Measurements from ENCODE around the gene CRIP3.

CRIP3 gene

DNA sequence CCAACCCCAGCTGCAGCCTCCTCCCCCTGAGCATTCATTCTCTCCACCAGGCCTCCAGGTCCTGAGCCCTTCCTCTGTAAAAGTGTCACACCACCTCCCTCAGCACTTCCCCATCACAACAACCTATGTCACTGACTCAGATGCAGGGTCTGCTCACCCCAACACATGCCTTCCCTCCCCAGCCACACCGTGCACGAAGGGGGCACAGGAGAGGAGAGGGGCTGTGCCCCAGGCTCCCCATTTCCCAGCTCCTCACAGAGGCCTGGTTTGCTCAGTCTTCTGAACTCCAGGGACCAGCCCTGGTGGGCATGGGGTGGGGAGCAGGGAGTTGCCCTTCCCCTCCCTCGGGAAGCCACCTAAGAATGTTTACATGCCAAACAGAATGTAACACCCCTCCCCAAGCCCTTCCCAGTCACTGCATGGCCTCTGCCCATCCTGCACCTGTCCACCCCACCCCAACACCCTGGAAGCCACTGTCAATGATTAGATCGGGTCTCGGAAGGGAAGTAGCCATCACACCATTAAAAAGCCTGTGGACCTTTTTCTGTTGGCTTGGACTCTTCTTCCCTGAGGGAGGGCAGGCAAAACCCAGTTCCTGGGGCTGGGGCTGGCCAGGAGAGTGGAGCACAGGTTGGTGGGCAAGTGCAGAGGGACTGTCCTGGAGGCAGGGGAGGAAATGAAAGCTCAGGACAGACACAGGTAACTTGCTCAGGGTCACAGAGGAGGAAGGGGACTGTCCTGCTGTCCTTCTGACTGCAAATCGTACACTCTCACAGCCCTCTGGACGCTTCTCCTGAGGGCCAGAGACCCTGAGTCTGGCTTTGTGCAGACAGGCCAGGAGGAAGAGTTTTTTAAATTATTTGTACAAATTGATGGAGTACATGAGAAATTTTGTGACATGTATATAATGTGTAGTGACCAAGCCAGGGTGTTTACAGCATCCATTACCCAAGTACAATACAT lies 20.6 kb downstream of the CRIP3 start:
- no peak overlapping the region for H3K4me3 ChIP-seq (ENCODE audit: low read length)
- no peak overlapping the region for H3K9ac ChIP-seq (ENCODE audit: low read depth, low read length)
- peaks cover 21% of the 10 kb centered on the region for H3K27me3 ChIP-seq (ENCODE audit: insufficient read depth, low read length)
- no peaks in the 10 kb centered on the region for H3K4me1 ChIP-seq (ENCODE audit: insufficient read depth, low read length)
- no peak overlapping the region for H3K27ac ChIP-seq (ENCODE audit: low read depth, low read length)
- H3K9me3 ChIP-seq (ENCODE audit: insufficient read depth, low read depth, low read length): no peaks in the 10 kb centered on the region
- 82% methylated on average over 7 of the region's 7 CpGs for WGBS
- no peaks in the 10 kb centered on the region for H3K36me3 ChIP-seq (ENCODE audit: insufficient read depth, low read length)

DNA sequence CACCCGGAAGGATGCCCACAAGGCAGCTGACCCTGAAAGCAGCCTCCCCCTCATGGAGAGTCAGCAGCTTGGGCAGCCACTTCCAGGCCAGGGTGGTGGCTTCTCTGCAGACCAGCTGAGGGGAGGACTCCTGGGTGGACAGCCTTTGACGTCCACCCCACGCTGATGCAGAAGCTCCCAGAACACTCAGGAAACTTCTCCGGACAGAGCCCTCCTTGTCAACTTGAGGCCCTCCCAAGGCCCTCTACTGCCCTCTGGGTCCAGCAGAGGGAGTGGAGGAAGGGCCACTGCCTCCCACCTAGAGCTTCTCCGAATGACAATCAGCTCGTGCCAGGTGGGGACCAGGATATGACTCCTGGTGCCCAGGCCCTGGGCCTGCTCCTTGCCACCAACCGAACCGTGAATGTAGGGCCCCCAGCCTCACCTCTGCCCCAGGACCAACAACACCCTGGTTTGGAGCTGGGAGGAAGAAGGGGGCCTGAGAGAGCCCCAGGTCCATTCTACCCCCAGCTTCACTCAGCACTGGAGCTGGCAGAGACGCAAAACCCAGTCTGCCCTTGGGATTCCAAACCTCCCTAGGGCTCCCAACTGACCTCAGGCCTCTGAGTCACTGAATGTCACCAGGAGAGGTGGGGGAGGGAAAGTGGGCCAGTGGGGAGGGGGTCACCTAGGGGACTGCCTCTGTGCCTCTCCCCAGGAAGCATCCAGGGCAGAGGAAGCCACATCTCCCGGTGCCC lies 21.5 kb downstream of the CRIP3 start:
- no peak overlapping the region for H3K9ac ChIP-seq (ENCODE audit: low read depth, low read length)
- no peaks in the 10 kb centered on the region for H3K9me3 ChIP-seq (ENCODE audit: insufficient read depth, low read depth, low read length)
- no peaks in the 10 kb centered on the region for H3K4me1 ChIP-seq (ENCODE audit: insufficient read depth, low read length)
- H3K27me3 ChIP-seq (ENCODE audit: insufficient read depth, low read length): peaks cover 21% of the 10 kb centered on the region
- no peaks in the 10 kb centered on the region for H3K36me3 ChIP-seq (ENCODE audit: insufficient read depth, low read length)
- 62% methylated on average over 10 of the region's 10 CpGs for WGBS
- H3K4me3 ChIP-seq (ENCODE audit: low read length): no peak overlapping the region
- no peak overlapping the region for H3K27ac ChIP-seq (ENCODE audit: low read depth, low read length)

DNA sequence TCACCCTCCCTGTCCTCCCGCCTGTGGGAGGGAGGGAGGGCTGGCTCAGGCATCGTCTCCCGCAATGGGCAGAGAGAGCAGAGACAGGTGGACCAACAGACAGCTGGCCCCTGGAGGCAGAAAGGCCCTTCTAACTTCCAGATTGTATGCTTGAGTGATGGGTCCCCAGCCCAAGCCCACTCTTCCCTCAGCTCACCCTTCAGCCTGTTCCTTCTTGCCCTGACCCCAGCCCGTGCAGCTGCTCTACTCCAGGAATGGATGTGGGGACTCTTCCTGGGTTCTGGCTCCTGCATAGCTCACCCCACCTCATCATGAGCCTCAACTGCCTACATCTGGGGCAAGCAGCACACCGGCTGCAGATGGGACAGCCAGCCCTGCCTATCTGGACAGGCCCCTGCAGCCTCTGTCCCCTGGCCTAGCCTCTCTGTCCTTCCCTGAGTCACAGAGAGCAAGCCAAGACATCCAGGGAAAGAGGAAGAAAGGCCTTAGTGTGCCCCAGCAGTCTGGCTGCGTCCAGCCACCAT lies 22.1 kb downstream of the CRIP3 start:
- 95% methylated on average over 6 of the region's 6 CpGs for WGBS
- no peak overlapping the region for H3K4me3 ChIP-seq (ENCODE audit: low read length)
- peaks cover 21% of the 10 kb centered on the region for H3K27me3 ChIP-seq (ENCODE audit: insufficient read depth, low read length)
- no peaks in the 10 kb centered on the region for H3K9me3 ChIP-seq (ENCODE audit: insufficient read depth, low read depth, low read length)
- no peak overlapping the region for H3K27ac ChIP-seq (ENCODE audit: low read depth, low read length)
- no peak overlapping the region for H3K9ac ChIP-seq (ENCODE audit: low read depth, low read length)
- H3K4me1 ChIP-seq (ENCODE audit: insufficient read depth, low read length): no peaks in the 10 kb centered on the region
- H3K36me3 ChIP-seq (ENCODE audit: insufficient read depth, low read length): no peaks in the 10 kb centered on the region

DNA sequence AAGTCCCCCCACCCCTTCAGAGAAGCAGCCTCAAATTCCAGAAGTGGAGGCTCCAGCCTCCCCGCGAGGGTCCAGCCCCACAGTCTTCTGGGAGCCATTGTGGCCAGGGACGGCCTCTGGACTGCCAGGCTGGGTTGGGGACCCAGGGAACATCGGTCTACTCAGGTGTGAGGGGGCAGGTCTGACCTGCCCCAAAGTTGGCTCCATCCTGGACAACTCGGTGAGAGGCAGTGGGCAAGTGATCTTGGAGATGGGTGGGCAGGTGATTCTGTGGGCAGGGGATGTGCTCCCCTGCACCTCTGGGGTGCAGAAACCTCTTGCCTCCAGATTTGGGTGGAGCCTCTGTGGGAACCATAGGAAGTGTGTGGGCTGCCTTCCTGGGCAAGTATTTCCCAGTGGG lies 22.8 kb downstream of the CRIP3 start:
- Histone ChIP-seq H3K9me3 (ENCODE audit: insufficient read depth, low read depth, low read length) (no peaks in the 10 kb centered on the region), H3K27me3 (ENCODE audit: insufficient read depth, low read length) (peaks cover 21% of the 10 kb centered on the region), H3K4me1 (ENCODE audit: insufficient read depth, low read length) (no peaks in the 10 kb centered on the region), H3K4me3 (ENCODE audit: low read length) (no peak overlapping the region), H3K27ac (ENCODE audit: low read depth, low read length) (no peak overlapping the region), H3K9ac (ENCODE audit: low read depth, low read length) (0 out of 2 replicates have a peak overlapping the region, but pooled peaks have one; percentile 5), H3K36me3 (ENCODE audit: insufficient read depth, low read length) (no peaks in the 10 kb centered on the region)
- WGBS: 94% methylated on average over 5 of the region's 5 CpGs

DNA sequence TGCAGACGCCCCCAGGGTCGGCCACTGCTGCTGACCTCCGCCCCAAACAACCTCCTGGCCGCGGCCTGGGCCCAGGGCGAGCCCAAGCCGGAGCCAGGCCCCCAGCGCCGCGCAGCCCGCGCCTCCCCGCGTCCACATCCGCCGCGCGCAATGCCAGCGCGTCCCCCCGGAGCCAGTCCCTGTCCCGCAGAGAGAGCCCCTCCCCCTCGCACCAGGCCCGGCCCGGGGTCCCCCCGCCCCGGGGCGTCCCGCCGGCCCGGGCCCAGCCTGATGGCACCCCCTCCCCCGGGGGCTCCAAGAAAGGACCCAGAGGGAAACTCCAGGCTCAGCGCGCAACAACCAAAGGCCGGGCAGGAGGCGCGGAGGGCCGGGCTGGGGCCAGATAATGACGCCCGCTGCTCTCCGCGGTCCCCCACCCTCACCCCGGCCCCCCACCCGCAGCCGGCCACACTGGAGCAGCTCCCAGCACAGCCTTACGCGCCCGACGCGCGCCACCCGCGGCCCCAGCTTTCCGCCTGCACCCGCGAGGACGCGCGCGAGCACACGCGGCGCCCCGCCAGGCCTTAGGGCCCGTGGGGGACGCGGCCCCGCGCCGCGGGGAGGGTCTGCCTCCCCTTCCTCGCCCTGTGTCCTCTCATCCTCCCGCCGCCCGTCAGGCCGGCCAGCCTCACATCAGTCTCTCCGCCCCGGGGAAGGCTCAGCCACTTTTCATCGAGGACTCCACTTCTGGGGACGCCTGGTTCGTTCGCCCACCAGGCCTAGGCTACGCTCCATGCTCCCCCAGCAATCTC lies 23.4 kb downstream of the CRIP3 start:
- no peaks in the 10 kb centered on the region for H3K36me3 ChIP-seq (ENCODE audit: insufficient read depth, low read length)
- no peak overlapping the region for H3K27ac ChIP-seq (ENCODE audit: low read depth, low read length)
- H3K9ac ChIP-seq (ENCODE audit: low read depth, low read length): 0 out of 2 replicates have a peak overlapping the region, but pooled peaks have one; percentile 5
- H3K9me3 ChIP-seq (ENCODE audit: insufficient read depth, low read depth, low read length): no peaks in the 10 kb centered on the region
- peaks cover 21% of the 10 kb centered on the region for H3K27me3 ChIP-seq (ENCODE audit: insufficient read depth, low read length)
- peak overlapping the region; percentile 32 for H3K4me3 ChIP-seq (ENCODE audit: low read length)
- H3K4me1 ChIP-seq (ENCODE audit: insufficient read depth, low read length): no peaks in the 10 kb centered on the region
- WGBS: 91% methylated on average over 83 of the region's 83 CpGs

DNA sequence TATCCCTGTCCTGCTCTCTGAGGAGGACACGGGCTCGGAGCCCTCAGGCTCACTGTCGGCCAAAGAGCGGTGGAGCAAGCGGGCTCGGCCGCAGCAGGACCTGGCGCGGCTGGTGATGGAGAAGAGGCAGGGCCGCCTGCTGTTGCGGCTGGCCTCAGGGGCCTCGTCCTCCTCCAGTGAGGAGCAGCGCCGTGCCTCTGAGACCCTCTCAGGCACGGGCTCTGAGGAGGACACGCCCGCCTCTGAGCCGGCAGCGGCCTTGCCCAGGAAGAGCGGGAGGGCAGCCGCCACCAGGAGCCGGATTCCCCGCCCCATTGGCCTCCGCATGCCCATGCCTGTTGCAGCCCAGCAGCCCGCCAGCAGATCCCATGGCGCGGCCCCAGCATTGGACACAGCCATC lies 24.7 kb downstream of the CRIP3 start:
- WGBS: 91% methylated on average over 27 of the region's 27 CpGs
- H3K27me3 ChIP-seq (ENCODE audit: insufficient read depth, low read length): peaks cover 21% of the 10 kb centered on the region
- H3K4me1 ChIP-seq (ENCODE audit: insufficient read depth, low read length): peaks cover under 1% of the 10 kb centered on the region; the same call in 1 of the 2 replicates
- no peaks in the 10 kb centered on the region for H3K36me3 ChIP-seq (ENCODE audit: insufficient read depth, low read length)
- H3K9ac ChIP-seq (ENCODE audit: low read depth, low read length): no peak overlapping the region
- no peaks in the 10 kb centered on the region for H3K9me3 ChIP-seq (ENCODE audit: insufficient read depth, low read depth, low read length)
- H3K27ac ChIP-seq (ENCODE audit: low read depth, low read length): no peak overlapping the region
- no peak overlapping the region for H3K4me3 ChIP-seq (ENCODE audit: low read length)

DNA sequence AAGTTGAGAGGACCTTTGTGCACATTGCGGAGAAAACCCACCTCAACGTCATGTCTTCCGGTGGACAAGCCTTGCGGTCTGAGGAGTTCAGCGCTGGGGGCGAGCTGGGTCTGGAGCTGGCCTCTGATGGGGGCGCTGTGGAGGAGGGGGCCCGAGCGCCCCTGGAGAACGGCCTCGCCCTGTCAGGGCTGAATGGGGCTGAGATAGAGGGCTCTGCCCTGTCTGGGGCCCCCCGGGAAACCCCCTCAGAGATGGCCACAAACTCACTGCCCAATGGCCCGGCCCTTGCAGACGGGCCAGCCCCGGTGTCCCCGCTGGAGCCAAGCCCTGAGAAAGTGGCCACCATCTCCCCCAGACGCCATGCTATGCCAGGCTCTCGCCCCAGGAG lies 25.1 kb downstream of the CRIP3 start:
- peaks cover 4% of the 10 kb centered on the region for H3K4me1 ChIP-seq (ENCODE audit: insufficient read depth, low read length)
- no peak overlapping the region for H3K27ac ChIP-seq (ENCODE audit: low read depth, low read length)
- WGBS: 94% methylated on average over 18 of the region's 18 CpGs
- no peaks in the 10 kb centered on the region for H3K36me3 ChIP-seq (ENCODE audit: insufficient read depth, low read length)
- no peak overlapping the region for H3K9ac ChIP-seq (ENCODE audit: low read depth, low read length)
- no peak overlapping the region for H3K4me3 ChIP-seq (ENCODE audit: low read length)
- no peaks in the 10 kb centered on the region for H3K9me3 ChIP-seq (ENCODE audit: insufficient read depth, low read depth, low read length)
- peaks cover 21% of the 10 kb centered on the region for H3K27me3 ChIP-seq (ENCODE audit: insufficient read depth, low read length)

DNA sequence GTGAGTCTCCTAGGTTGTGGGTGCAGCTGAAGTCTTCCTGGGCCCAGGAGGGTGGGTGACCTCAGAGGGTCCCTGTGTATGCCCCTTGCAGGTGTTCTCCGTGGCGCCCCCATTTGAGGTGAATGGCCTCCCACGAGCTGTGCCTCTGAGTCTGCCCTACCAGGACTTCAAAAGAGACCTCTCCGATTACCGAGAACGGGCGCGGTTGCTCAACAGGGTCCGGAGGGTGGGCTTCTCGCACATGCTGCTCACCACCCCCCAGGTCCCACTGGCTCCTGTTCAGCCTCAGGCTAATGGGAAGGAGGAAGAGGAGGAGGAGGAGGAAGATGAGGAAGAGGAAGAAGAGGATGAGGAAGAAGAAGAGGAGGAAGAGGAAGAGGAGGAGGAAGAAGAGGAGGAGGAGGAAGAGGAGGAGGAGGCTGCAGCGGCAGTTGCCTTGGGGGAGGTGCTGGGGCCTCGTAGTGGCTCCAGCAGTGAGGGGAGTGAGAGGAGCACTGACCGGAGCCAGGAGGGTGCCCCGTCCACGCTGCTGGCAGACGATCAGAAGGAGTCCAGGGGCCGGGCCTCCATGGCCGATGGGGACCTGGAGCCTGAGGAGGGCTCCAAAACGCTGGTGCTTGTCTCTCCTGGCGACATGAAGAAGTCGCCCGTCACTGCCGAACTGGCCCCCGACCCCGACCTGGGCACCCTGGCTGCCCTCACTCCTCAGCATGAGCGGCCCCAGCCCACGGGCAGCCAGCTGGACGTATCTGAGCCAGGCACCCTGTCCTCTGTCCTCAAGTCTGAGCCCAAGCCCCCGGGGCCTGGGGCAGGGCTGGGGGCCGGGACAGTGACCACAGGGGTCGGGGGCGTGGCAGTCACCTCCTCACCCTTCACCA lies 25.8 kb downstream of the CRIP3 start:
- Histone ChIP-seq H3K27ac (ENCODE audit: low read depth, low read length) (no peak overlapping the region), H3K9me3 (ENCODE audit: insufficient read depth, low read depth, low read length) (no peaks in the 10 kb centered on the region), H3K27me3 (ENCODE audit: insufficient read depth, low read length) (peaks cover 22% of the 10 kb centered on the region), H3K4me1 (ENCODE audit: insufficient read depth, low read length) (peaks cover 11% of the 10 kb centered on the region), H3K4me3 (ENCODE audit: low read length) (no peak overlapping the region), H3K9ac (ENCODE audit: low read depth, low read length) (no peak overlapping the region), H3K36me3 (ENCODE audit: insufficient read depth, low read length) (no peaks in the 10 kb centered on the region)
- WGBS: 90% methylated on average over 32 of the region's 32 CpGs

DNA sequence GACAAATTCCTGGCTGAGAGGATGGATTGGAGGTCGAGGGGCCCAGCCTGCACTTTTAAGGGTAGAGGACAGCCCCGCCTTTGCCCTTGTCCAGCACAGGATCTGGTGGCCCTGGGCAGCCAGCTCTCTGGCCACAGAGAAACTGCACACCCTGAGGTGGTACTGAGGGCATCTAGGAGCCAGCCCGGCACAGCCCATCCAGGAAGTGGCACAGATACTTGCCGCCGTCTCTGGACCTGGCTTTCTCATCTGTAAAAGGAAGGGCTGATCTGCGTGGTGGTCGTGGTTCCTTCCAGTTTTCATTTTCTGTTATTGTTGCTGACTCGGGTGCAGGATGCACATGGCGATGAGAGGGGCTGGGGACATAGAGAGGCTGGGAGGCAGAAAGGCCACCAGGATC lies 26.6 kb downstream of the CRIP3 start:
- H3K9ac ChIP-seq (ENCODE audit: low read depth, low read length): no peak overlapping the region
- peaks cover 11% of the 10 kb centered on the region for H3K4me1 ChIP-seq (ENCODE audit: insufficient read depth, low read length)
- H3K9me3 ChIP-seq (ENCODE audit: insufficient read depth, low read depth, low read length): no peaks in the 10 kb centered on the region
- H3K27me3 ChIP-seq (ENCODE audit: insufficient read depth, low read length): peaks cover 23% of the 10 kb centered on the region
- no peak overlapping the region for H3K4me3 ChIP-seq (ENCODE audit: low read length)
- 89% methylated on average over 9 of the region's 9 CpGs for WGBS
- no peak overlapping the region for H3K27ac ChIP-seq (ENCODE audit: low read depth, low read length)
- H3K36me3 ChIP-seq (ENCODE audit: insufficient read depth, low read length): no peaks in the 10 kb centered on the region

DNA sequence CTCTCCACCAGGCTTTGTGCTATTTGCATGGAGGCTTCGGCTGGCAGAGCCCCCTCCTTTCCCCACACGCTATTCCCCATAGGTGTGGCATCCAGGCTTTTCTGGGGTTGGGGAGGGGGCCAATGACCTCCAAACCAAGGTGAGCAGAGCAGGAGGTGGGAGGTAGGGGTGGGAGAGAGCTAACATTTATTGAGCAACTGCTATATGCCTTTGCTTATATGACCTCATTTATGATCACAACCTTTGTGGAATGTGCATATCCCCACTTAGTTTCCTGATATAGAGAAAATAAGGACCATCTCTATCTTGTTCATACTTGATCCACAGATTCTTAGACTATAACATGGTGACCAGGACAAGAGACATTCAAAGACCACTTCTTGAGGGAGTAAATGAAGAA lies 28.4 kb downstream of the CRIP3 start:
- no peak overlapping the region for H3K4me3 ChIP-seq (ENCODE audit: low read length)
- no peak overlapping the region for H3K9ac ChIP-seq (ENCODE audit: low read depth, low read length)
- 67% methylated on average over 1 of the region's 2 CpGs for WGBS
- H3K9me3 ChIP-seq (ENCODE audit: insufficient read depth, low read depth, low read length): no peaks in the 10 kb centered on the region
- H3K27me3 ChIP-seq (ENCODE audit: insufficient read depth, low read length): peaks cover 33% of the 10 kb centered on the region
- H3K36me3 ChIP-seq (ENCODE audit: insufficient read depth, low read length): no peaks in the 10 kb centered on the region
- peaks cover 22% of the 10 kb centered on the region for H3K4me1 ChIP-seq (ENCODE audit: insufficient read depth, low read length)
- no peak overlapping the region for H3K27ac ChIP-seq (ENCODE audit: low read depth, low read length)

Data from HUES64 (cell line).